Activated CD4-positive, alpha-beta T cell treated with anti-CD3 and anti-CD28 coated beads for 1 hour (primary cell): ENCODE measurements around the gene MAPK6.

Experiments
- DNase-seq: peaks from one replicate; pipeline ENCODE4 v3.0.0-alpha.2; 2020

Gene MAPK6

GRCh38 chr15:52107238-52107637 lies 88.2 kb downstream of the MAPK6 start:
- no peak for DNase-seq

DNA sequence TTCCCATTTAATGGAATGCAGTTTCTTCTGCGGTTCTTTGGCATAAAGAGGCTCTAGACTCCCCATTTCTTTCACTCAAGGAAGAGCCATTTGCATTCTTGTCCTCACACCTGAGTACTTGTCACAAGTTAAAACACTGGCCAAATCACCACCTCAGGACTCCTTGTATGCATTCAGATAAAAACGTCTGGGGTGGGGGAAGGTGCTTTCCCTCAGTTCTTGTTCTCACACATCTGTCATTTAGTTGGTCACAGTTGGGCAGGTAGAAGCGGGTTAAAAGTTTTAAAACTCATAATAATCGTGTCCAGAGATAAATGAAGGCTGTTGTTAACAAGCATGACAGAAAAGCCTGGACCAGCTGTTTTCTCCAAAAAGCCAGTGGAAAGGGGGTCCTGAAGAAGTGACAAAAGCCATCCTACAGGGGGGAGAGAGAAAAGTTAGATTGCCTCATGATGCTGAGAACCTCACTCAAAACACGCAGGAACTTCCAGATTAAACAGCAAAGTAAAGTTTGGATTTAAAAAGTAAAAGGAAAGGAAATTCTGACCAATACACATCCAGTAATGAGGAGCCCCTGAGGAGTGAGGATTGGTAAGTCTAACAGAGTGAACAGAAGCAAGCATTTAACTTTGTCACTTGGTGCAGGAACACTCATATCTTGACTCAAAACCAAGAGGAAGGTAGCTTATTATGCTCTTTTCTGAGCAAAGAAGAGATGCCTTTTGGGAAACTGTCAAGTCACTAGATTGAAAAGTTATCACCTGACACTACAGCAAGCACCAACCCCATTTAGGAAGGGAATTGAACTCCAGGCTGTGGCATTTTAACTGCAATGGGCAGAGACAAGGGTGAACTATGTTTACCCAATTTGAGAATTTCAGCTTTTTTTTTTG lies 90.8 kb downstream of the MAPK6 start:
- DNase-seq, result no peak

- DNase-seq, result no peak
Measured at GRCh38 chr15:52111517-52112202, 92.6 kb downstream of the MAPK6 start.

GRCh38 chr15:52112203-52112750 lies 93.3 kb downstream of the MAPK6 start:
- peak; percentile 20 for DNase-seq

DNA sequence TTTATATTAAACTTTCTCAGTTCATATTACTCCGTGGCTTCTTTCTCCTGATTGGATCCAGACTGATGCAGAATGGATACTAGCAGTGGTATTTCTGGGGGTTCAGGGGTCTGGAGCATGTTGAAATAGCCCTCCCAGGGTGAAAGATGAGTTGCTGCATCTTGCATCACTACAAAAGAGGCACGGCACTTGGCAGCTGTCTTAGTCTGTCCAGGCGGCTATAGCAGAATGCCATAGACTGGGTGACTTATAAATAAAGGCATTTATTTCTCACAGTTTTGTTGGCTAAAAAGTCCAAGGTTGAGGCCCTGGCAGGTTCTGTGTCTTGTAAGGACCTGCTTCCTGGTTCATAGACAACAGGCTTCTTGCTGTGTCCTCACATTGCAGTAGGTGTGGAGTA lies 94.2 kb downstream of the MAPK6 start:
- DNase-seq, result no peak

DNA sequence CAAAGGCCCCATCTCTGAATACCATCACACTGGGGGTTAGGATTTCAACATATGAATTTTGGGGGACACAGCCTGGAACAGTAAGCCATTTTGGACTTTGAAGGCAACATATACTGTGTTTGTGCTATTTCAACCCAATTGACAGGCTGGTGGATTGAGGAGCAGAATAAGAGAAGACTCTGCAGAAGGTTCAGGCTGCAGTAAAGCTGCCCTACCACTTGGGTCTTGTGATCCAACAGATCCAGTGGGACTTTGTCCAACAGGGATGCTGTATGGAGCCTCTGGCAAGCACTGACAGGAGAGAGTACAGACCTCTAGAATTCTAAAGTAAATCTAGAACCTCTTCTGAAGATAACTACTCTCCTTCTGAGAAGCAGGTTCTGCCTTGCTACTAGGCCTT lies 94.7 kb downstream of the MAPK6 start:
- no peak for DNase-seq

- DNase-seq, result no peak
Measured at GRCh38 chr15:52114261-52115055, 95.4 kb downstream of the MAPK6 start.

GRCh38 chr15:52115598-52116427 lies 96.8 kb downstream of the MAPK6 start:
- DNase-seq, result no peak
